Transverse colon (tissue), 4 donors: ENCODE results near the gene EML6. TPM values are rescaled to one million over a fixed set of nuclear protein-coding genes. Genes with fewer than 3 reads are reported as not detected.
A peak's percentile ranks its signal among the peaks of the same experiment; 100 is the strongest.

Source experiments
- DNase-seq: peaks from one replicate; pipeline ENCODE4 v3.0.0-alpha.2; 2019
- H3K27ac ChIP-seq, 4 donors: fragments of 200-600 bp; sonication (generic); 2 replicates each; pipeline ENCODE4 v1.5.1; 2016 to 2018; ENCODE audit warnings: inconsistent platforms in 4 of 4
- H3K27me3 ChIP-seq: fragments of 200-600 bp; sonication (generic); 2 replicates; pipeline ENCODE4 v1.5.1; 2017; ENCODE audit warnings: inconsistent platforms
- H3K36me3 ChIP-seq, 4 donors: fragments of 200-600 bp; sonication (generic); 2 replicates each; pipeline ENCODE4 v1.5.1; 2017 to 2019; ENCODE audit warnings: inconsistent platforms in 4 of 4
- H3K4me1 ChIP-seq, 4 donors: fragments of 200-600 bp; sonication (generic); 2 replicates each; pipeline ENCODE4 v1.5.1; 2017 to 2020; ENCODE audit warnings: inconsistent platforms in 4 of 4
- H3K4me3 ChIP-seq, 4 donors: fragments of 200-600 bp; sonication (generic); 1 replicate in 1 of 4; 2 replicates in 3 of 4; pipeline versions ENCODE4 v1.5.1 to v1.6.1; 2017 to 2019; ENCODE audit warnings: inconsistent platforms in 4 of 4
- H3K9me3 ChIP-seq, 2 donors: fragments of 200-600 bp; sonication (generic); 2 replicates each; pipeline ENCODE4 v1.5.1; 2017 to 2019; ENCODE audit warnings: inconsistent platforms in 2 of 2
- EP300 ChIP-seq: sonication (generic); formaldehyde crosslinking; IDR thresholded peaks from one replicate; pipeline ENCODE4 v1.6.1; 2017; ENCODE audit warnings: antibody characterized with exemption, low read depth
- POLR2A ChIP-seq: fragments of 450-650 bp; IDR thresholded peaks from one replicate; pipeline ENCODE4 v1.6.1; 2016; ENCODE audit warnings: antibody characterized with exemption, mild to moderate bottlenecking, moderate library complexity
- POLR2AphosphoS5 ChIP-seq, 3 donors: sonication (generic); formaldehyde crosslinking; IDR thresholded peaks; one replicate each; pipeline ENCODE4 v1.6.1; 2016; ENCODE audit warnings: antibody characterized with exemption in 3 of 3
- WGBS, 2 donors: methylation state at CpG; one replicate each; pipeline ENCODE4 v1.1.5; 2018; ENCODE audit warnings: low coverage in 1 of 2; 5-methylcytosine and 5-hydroxymethylcytosine counted together
- in situ Hi-C, 4 donors: fragments of 200-750 bp; cut with MboI; loops; one replicate each; pipeline versions ENCODE4 v1.15.0 to v1.15.1; 2017; ENCODE audit warnings: low sequenced_read_pairs in 3 of 4, low pct_ligation_motif_present in 1 of 4, low pct_unique_long_range_greater_than_20kb in 1 of 4
- intact Hi-C: fragments of 100-400 bp; cut with DNase I; formaldehyde crosslinking; loops from one replicate; pipeline ENCODE4 v1.15.1; 2023; ENCODE audit warnings: low total_unique reads
- total RNA-seq, 4 donors: library from RNA; depleted of rRNA; stranded (reverse); fragments of >200 nt; gene quantifications; one replicate each; pipeline ENCODE4 v1.1.0, GENCODE V29; 2016
- TF ChIP-seq, protein P1 (sequence below), 5 experiments: fragments of 200-600 bp in 3 of 5; fragments of 450-650 bp in 2 of 5; sonication (generic) in 3 of 5; IDR thresholded peaks; 1 replicate in 2 of 5; 2 replicates in 3 of 5; pipeline ENCODE4 v1.5.1; 2016 to 2017; ENCODE audit warnings: antibody characterized with exemption in 5 of 5, inconsistent platforms in 3 of 5, mild to moderate bottlenecking in 2 of 5, moderate library complexity in 1 of 5

EML6 gene
- total RNA-seq, 4 donors from 2014 or later = 1.5 to 8.2 (median 3.4) TPM

- Histone ChIP-seq H3K36me3 (no peaks in the 10 kb centered on the region), H3K9me3 (no peaks in the 10 kb centered on the region), H3K4me3 (no peak overlapping the region), H3K27me3 (no peaks in the 10 kb centered on the region), H3K4me1 (peaks cover 0 to 20% (median 3%) of the 10 kb centered on the region in 4 donors), H3K27ac (no peak overlapping the region)
- TF ChIP-seq, protein P1, sequence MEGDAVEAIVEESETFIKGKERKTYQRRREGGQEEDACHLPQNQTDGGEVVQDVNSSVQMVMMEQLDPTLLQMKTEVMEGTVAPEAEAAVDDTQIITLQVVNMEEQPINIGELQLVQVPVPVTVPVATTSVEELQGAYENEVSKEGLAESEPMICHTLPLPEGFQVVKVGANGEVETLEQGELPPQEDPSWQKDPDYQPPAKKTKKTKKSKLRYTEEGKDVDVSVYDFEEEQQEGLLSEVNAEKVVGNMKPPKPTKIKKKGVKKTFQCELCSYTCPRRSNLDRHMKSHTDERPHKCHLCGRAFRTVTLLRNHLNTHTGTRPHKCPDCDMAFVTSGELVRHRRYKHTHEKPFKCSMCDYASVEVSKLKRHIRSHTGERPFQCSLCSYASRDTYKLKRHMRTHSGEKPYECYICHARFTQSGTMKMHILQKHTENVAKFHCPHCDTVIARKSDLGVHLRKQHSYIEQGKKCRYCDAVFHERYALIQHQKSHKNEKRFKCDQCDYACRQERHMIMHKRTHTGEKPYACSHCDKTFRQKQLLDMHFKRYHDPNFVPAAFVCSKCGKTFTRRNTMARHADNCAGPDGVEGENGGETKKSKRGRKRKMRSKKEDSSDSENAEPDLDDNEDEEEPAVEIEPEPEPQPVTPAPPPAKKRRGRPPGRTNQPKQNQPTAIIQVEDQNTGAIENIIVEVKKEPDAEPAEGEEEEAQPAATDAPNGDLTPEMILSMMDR (IDR thresholded peaks at IDR 0.05) = no peak
- TF ChIP-seq POLR2AphosphoS5 (IDR thresholded peaks at IDR 0.05) (no peak), EP300 (no peak), POLR2A (no peak)
- intact Hi-C loops (no loop called here), in situ Hi-C loops (no loop called here)
- DNase-seq = no peak
- 96 to 100% methylated on average over 3 to 8 of the region's 8 CpGs for WGBS, 2 donors
Observed at GRCh38 chr2:54964271-54964670, 240.8 kb downstream of the EML6 start.

DNA sequence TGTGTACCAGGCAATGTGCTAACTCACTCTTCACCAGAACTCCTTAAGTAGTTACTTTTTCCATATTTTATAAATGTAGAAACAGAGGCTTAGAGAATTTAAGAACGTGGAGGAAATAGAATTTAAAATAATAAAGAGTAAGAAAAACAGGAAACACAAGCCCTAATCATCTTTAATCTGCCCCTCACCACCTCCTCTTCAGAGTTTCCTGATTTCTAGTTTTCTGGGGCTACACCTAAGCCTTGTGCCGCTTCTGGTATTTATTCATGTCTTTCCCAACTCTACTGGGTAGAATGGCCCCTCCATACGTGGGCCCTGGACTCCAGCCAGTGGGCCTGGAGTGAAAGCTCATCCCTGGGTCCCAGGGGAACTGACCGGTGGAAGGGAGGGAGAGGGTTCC is 241.4 kb downstream of the EML6 start:
- in situ Hi-C loops (no loop called here), intact Hi-C loops (no loop called here)
- H3K4me1 ChIP-seq = peaks cover 0 to 20% (median 3%) of the 10 kb centered on the region in 4 donors
- 43 to 71% methylated on average over 3 to 4 of the region's 4 CpGs for WGBS, 2 donors
- no peak overlapping the region for H3K27ac ChIP-seq
- TF ChIP-seq EP300 = no peak
- TF ChIP-seq, protein P1 (IDR thresholded peaks at IDR 0.05) = no peak
- peaks cover 0 to 2% (median 0%) of the 10 kb centered on the region in 4 donors for H3K36me3 ChIP-seq
- no peaks in the 10 kb centered on the region for H3K27me3 ChIP-seq
- H3K9me3 ChIP-seq = no peaks in the 10 kb centered on the region
- no peak overlapping the region for H3K4me3 ChIP-seq
- DNase-seq = no peak

DNA sequence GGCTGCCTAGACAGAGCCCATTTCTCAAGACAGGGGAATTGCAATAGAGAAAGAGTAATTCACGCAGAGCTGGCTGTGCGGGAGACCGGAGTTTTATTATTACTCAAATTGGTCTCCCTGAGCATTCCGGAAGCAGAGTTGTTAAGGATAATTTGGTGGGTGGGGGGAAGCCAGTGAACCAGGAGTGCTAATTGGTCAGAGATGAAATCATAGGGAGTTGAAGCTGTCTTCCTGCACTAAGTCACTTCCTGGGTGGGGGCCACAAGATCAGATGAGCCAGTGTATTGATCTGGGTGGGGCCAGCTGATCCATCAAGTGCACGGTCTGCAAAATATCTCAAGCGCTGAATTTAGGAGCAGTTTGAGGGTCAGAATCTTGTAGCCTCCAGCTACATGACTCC is 242.0 kb downstream of the EML6 start:
- intact Hi-C loops = no loop called here
- TF ChIP-seq, protein P1 (IDR thresholded peaks at IDR 0.05) = no peak
- no peak for TF ChIP-seq EP300
- TF ChIP-seq POLR2A = no peak
- no peak for TF ChIP-seq POLR2AphosphoS5 (IDR thresholded peaks at IDR 0.05)
- no peak overlapping the region for H3K4me3 ChIP-seq
- in situ Hi-C loops = no loop called here
- H3K4me1 ChIP-seq = peaks cover 0 to 20% (median 3%) of the 10 kb centered on the region in 4 donors
- H3K27ac ChIP-seq = no peak overlapping the region
- no peaks in the 10 kb centered on the region for H3K27me3 ChIP-seq
- no peak for DNase-seq
- H3K36me3 ChIP-seq = peaks cover 0 to 5% (median 2%) of the 10 kb centered on the region in 4 donors
- no peaks in the 10 kb centered on the region for H3K9me3 ChIP-seq
- 93 to 97% methylated on average over 5 to 6 of the region's 6 CpGs for WGBS, 2 donors

DNA sequence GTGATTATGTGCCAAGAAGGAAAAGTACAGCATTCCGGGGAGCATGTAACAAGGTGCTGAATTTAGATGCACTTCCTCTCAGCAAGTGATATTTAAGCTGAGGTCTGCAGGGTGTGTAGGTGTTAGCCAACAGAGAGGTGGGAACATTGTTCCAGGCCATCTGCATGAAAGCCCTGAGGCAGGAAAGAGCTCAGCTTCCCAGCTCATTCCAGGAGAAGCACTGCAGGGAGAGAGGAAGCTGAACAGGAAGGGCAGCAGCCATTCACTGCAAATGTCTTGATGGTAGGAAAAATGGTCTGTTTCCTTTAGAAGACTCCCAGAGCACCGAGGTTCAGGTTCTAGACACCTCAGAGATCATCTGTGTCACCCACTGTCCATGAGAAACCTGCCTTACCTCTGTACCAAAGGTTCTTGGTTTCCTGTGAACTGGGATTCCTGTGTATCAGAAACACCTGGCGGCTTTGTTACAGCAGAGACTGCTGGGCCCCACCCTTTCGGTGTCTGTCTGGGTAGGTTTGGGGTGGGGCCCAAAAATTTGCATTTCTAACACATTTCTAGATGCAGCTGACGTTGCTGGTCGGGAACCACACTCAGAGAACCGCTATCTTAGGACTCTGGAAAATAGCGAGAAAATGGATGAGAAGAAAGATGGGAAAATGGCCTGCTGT is 242.8 kb downstream of the EML6 start:
- H3K27me3 ChIP-seq = no peaks in the 10 kb centered on the region
- peak overlapping the region in 2 of 4 donors; percentile 32 to 49 for H3K27ac ChIP-seq
- H3K4me3 ChIP-seq = no peak overlapping the region
- peaks cover 0 to 20% (median 3%) of the 10 kb centered on the region in 4 donors for H3K4me1 ChIP-seq
- peaks cover 0 to 5% (median 2%) of the 10 kb centered on the region in 4 donors for H3K36me3 ChIP-seq
- in situ Hi-C loops = no loop called here
- no peaks in the 10 kb centered on the region for H3K9me3 ChIP-seq
- no peak for DNase-seq
- TF ChIP-seq POLR2A (no peak), POLR2AphosphoS5 (IDR thresholded peaks at IDR 0.05) (no peak), EP300 (no peak)
- TF ChIP-seq, protein P1 (IDR thresholded peaks at IDR 0.05) = no peak
- WGBS, 2 donors = 44 to 65% methylated on average over 1 to 8 of the region's 8 CpGs
- intact Hi-C loops = no loop called here
